MM.1S (cell line): ENCODE data around the gene TLE3.

Source experiments
- DNase-seq: peaks from one replicate; pipeline ENCODE4 v3.0.0-alpha.2; 2015
- H2AFZ ChIP-seq: fragments of 300-600 bp; sonication (generic); 2 replicates; pipeline ENCODE4 v1.6.0; 2016; ENCODE audit warnings: antibody characterized with exemption, low read length
- H3F3A ChIP-seq: fragments of 300-600 bp; sonication (generic); 2 replicates; pipeline ENCODE4 v1.6.1; 2016; ENCODE audit warnings: mild to moderate bottlenecking, antibody characterized with exemption, low read length, moderate library complexity, mixed read lengths; ENCODE audit not compliant: insufficient read depth
- H3K27ac ChIP-seq: fragments of 300-600 bp; sonication (generic); 2 replicates; pipeline ENCODE4 v1.5.1; 2016; ENCODE audit warnings: mild to moderate bottlenecking, low read length
- H3K27me3 ChIP-seq: fragments of 300-600 bp; sonication (generic); replicated peaks from 2 replicates; pipeline ENCODE4 v1.6.0; 2016; ENCODE audit warnings: low read length; ENCODE audit not compliant: insufficient read depth
- H3K36me3 ChIP-seq: fragments of 300-600 bp; sonication (generic); replicated peaks from 2 replicates; pipeline ENCODE4 v1.6.1; 2016; ENCODE audit warnings: mild to moderate bottlenecking, low read length, mixed read lengths; ENCODE audit not compliant: insufficient read depth
- H3K4me1 ChIP-seq: fragments of 300-600 bp; sonication (generic); 2 replicates; pipeline ENCODE4 v1.6.1; 2016; ENCODE audit warnings: low read length, mixed read lengths
- H3K4me2 ChIP-seq: fragments of 300-600 bp; sonication (generic); 2 replicates; pipeline ENCODE4 v1.6.0; 2016; ENCODE audit warnings: low read depth, low read length
- H3K4me3 ChIP-seq: fragments of 300-600 bp; sonication (generic); 2 replicates; pipeline ENCODE4 v1.5.1; 2016; ENCODE audit warnings: low read length, mixed read lengths
- H3K79me2 ChIP-seq: fragments of 300-600 bp; sonication (generic); 2 replicates; pipeline ENCODE4 v1.6.1; 2016; ENCODE audit warnings: mixed run types, low read length, mixed read lengths
- H3K9ac ChIP-seq: fragments of 300-600 bp; sonication (generic); 2 replicates; pipeline ENCODE4 v1.6.1; 2016; ENCODE audit warnings: low read length, mixed read lengths
- H3K9me2 ChIP-seq: fragments of 300-600 bp; sonication (generic); replicated peaks from 2 replicates; pipeline ENCODE4 v1.6.1; 2016; ENCODE audit warnings: mild to moderate bottlenecking, low read length, mixed read lengths; ENCODE audit not compliant: insufficient read depth
- H3K9me3 ChIP-seq: fragments of 300-600 bp; sonication (generic); replicated peaks from 2 replicates; pipeline ENCODE4 v1.6.1; 2016; ENCODE audit warnings: mild to moderate bottlenecking, low read length, mixed read lengths; ENCODE audit not compliant: insufficient read depth
- H4K20me1 ChIP-seq: fragments of 300-600 bp; sonication (generic); 2 replicates; pipeline ENCODE4 v1.6.1; 2016; ENCODE audit warnings: mild to moderate bottlenecking, low read length, moderate library complexity, mixed read lengths; ENCODE audit not compliant: insufficient read depth
- CTCF ChIP-seq: fragments of 300-600 bp; sonication (generic); IDR thresholded peaks from 2 replicates; pipeline ENCODE4 v1.5.1; 2016; ENCODE audit warnings: antibody characterized with exemption, low read length, mixed read lengths
- EZH2 ChIP-seq: fragments of 300-600 bp; sonication (generic); optimal IDR thresholded peaks from 2 replicates; pipeline ENCODE3; 2017; ENCODE audit warnings: low read depth, mild to moderate bottlenecking, antibody characterized with exemption, low read length, mixed read lengths
- EZH2phosphoT487 ChIP-seq: fragments of 300-600 bp; sonication (generic); IDR thresholded peaks from 2 replicates; pipeline ENCODE4 v1.6.1; 2018; ENCODE audit warnings: antibody characterized with exemption, low read length

TLE3 gene

DNA sequence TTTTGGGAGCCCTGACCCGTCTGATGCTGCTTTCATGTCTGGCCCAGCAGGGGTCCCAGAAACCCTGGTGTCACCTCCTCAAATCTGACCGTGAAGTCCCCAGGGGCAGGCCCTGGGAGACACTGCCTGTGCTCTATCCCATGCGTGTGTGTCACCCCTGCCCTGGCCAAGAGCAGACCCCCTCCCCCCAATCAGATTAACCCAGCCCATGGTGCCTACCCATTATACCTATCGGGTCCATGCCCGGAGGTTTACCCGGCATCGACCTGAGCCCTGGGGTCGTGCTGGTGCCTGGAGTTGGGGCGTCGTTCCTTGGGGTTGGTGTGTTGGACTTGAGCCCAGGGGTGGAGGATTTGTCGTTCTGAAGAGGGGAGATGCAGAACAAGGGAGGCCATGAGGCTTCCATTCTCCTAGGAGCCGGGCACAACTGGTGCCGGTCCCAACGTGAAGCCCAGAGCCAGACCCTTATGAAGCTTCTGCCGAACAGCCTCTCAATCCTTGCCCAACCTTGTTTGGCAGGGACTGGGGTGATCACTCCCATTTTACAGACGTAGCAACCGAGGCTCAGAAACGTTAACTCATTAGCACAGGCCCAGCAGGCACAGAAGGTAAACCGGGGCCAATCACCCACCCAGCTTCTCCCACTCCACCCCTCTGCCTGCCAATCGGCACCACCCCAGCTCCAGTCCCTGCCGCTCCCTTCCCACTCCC, 39.6 kb downstream of the TLE3 start:
- H3K4me3 ChIP-seq: no peak overlapping the region
- DNase-seq: no peak
- no peak overlapping the region for H3K9ac ChIP-seq
- TF ChIP-seq EZH2phosphoT487 (no peak), CTCF (no peak), EZH2 (no peak)
- H2AFZ ChIP-seq: no peak overlapping the region
- H3K27me3 ChIP-seq: no peaks in the 10 kb centered on the region
- peaks cover 41% of the 10 kb centered on the region for H3K36me3 ChIP-seq
- no peak overlapping the region for H3K4me2 ChIP-seq
- no peak overlapping the region for H3K27ac ChIP-seq
- peaks cover 66% of the 10 kb centered on the region for H3K79me2 ChIP-seq
- H3F3A ChIP-seq: peaks cover 4% of the 10 kb centered on the region; the same call in 1 of the 2 replicates
- H4K20me1 ChIP-seq: no peaks in the 10 kb centered on the region
- H3K9me2 ChIP-seq: no peaks in the 10 kb centered on the region
- H3K4me1 ChIP-seq: no peaks in the 10 kb centered on the region
- H3K9me3 ChIP-seq: no peaks in the 10 kb centered on the region

GRCh38 chr15:70056091-70056680, 41.5 kb downstream of the TLE3 start:
- Histone ChIP-seq H3K9me3 (no peaks in the 10 kb centered on the region), H3K9me2 (no peaks in the 10 kb centered on the region), H3K79me2 (peaks cover 52% of the 10 kb centered on the region), H3K36me3 (peaks cover 45% of the 10 kb centered on the region), H3K4me2 (no peak overlapping the region), H4K20me1 (no peaks in the 10 kb centered on the region), H3F3A (peaks cover 8% of the 10 kb centered on the region; the same call in 1 of the 2 replicates), H3K27ac (no peak overlapping the region), H2AFZ (no peak overlapping the region), H3K4me3 (no peak overlapping the region), H3K4me1 (no peaks in the 10 kb centered on the region), H3K9ac (no peak overlapping the region), H3K27me3 (no peaks in the 10 kb centered on the region)
- no peak for TF ChIP-seq CTCF
- no peak for TF ChIP-seq EZH2phosphoT487
- no peak for TF ChIP-seq EZH2
- no peak for DNase-seq

DNA sequence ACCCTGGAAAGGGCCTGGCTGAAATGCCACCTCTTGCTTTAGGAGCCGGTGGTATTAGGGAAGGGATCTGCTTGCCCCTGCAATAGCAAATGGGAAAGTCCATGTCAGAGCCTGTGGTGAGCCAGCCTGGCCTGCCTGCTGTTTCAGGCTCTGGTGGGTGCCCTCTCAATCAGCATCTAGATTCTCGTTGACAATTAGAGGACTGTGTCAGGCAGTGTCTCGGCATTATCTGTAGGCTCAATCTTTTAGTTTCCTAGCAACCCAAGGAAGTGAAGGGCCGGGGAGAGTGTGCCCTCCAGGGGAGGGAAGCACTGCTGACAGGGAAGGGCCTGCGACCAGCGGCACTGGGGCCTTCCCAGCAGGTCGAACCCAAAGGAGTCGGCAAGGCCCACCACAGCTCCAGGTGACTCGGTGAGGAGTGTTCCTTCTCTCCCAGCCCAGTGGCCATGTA, 42.1 kb downstream of the TLE3 start:
- Histone ChIP-seq H3F3A (peaks cover 8% of the 10 kb centered on the region; the same call in 1 of the 2 replicates), H3K27ac (no peak overlapping the region), H2AFZ (no peak overlapping the region), H3K4me1 (no peaks in the 10 kb centered on the region), H3K36me3 (peaks cover 41% of the 10 kb centered on the region), H3K4me3 (no peak overlapping the region), H3K9ac (no peak overlapping the region), H3K79me2 (peaks cover 47% of the 10 kb centered on the region), H3K9me3 (no peaks in the 10 kb centered on the region), H3K4me2 (no peak overlapping the region), H3K27me3 (no peaks in the 10 kb centered on the region), H3K9me2 (no peaks in the 10 kb centered on the region), H4K20me1 (no peaks in the 10 kb centered on the region)
- DNase-seq: no peak
- no peak for TF ChIP-seq CTCF
- TF ChIP-seq EZH2phosphoT487: no peak
- no peak for TF ChIP-seq EZH2
